ENCODE measurements around the gene AP1AR.
A peak's percentile ranks its signal among the peaks of the same experiment; 100 is the strongest.

Gene AP1AR

DNA sequence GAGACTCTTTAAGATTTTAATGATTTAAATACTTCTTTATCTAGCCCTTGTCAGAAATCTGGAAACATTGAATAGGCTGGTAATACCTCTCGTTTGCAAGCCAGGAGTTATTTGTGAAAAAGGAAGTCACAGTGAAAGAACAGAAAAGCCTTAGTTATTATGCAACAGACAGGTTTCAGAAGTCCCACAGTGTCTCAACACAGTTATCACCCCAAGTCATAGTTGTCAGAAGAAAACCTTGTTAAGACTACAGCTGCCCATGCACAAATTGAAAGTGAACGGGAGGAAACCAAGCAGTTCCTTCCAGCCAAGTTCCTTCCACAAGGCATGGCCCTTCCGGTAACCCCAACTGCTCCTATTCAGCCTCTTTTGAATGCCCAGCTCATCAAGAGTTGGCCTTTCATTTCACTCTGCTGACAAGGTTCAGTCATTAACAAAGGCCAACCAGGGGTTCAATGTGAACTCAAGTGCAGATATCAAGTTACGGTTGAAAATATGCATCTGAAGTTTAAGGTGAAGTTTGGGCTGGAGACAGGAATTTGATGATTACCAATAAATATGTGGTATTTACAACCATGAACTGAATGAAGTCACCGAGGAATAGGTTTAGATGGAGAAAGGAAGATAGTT, 81.1 kb downstream of the AP1AR start:
- Histone ChIP-seq H2AFZ (ENCODE audit: low read depth, low read length) (no peak overlapping the region), H3K23ac (ENCODE audit: low read length in 2 of 2) (no peak overlapping the region), H3K9ac (ENCODE audit: low read length) (no peak overlapping the region), H3K9me3 (ENCODE audit: control insufficient read depth, low read length) (no peaks in the 10 kb centered on the region), H2BK5ac (ENCODE audit: low read depth, low read length, poor library complexity, severe bottlenecking) (no peak overlapping the region), H3K4ac (ENCODE audit: low read depth in 1 of 2, low read length in 2 of 2) (no peak overlapping the region), H3K4me2 (ENCODE audit: low read length, poor library complexity, severe bottlenecking) (no peak overlapping the region), H3K4me3 (ENCODE audit: insufficient read depth in 1 of 2, low read depth in 1 of 2, low read length in 2 of 2) (no peak overlapping the region), H3K18ac (ENCODE audit: low read depth in 1 of 2, low read length in 2 of 2) (no peak overlapping the region), H3K4me1 (ENCODE audit: control insufficient read depth, insufficient read depth, low read depth, low read length) (peaks cover 4% of the 10 kb centered on the region), H2AK5ac (ENCODE audit: low read length, severe bottlenecking) (no peak overlapping the region), H2BK12ac (ENCODE audit: low read length in 2 of 2) (no peak overlapping the region), H3K14ac (ENCODE audit: low read length in 2 of 2) (no peak overlapping the region), H4K8ac (ENCODE audit: low read length) (no peak overlapping the region), H3K36me3 (ENCODE audit: control insufficient read depth in 1 of 2, insufficient read depth in 2 of 2, low read depth in 1 of 2, low read length in 2 of 2) (no peaks in the 10 kb centered on the region), H4K91ac (ENCODE audit: low read length) (no peak overlapping the region), H3K79me1 (replicated peaks; ENCODE audit: low read length, poor library complexity, severe bottlenecking) (peaks cover 2% of the 10 kb centered on the region), H2BK15ac (ENCODE audit: low read depth, poor library complexity, severe bottlenecking) (no peak overlapping the region), H3K27me3 (ENCODE audit: control insufficient read depth in 1 of 2, insufficient read depth in 1 of 2, low read length in 2 of 2) (no peaks in the 10 kb centered on the region), H3K27ac (ENCODE audit: low read length, poor library complexity, severe bottlenecking) (no peak overlapping the region), H2BK120ac (ENCODE audit: low read depth, low read length) (no peak overlapping the region)
- DNase-seq = no peak
- 98% methylated on average over 5 of the region's 5 CpGs for WGBS

DNA sequence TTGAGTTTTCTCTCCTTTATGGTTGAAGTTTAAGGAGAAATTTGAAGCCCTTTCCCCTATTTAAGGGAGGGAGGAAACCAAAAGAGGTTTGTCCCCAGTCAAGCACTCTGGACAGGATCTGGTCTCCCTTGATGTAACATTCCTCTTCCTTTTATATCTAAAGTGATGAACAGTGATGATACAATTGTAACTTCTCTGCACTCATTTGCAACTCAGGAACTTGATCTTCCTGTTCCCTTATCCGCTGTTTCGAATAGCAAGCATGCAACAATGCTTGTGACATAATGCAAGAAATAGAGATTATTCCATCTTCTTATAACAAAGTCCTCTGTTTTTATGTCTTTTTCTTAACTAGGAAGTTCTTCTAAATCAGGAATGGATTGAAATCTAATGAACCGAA, 83.9 kb downstream of the AP1AR start:
- Histone ChIP-seq H4K8ac (ENCODE audit: low read length) (no peak overlapping the region), H3K79me1 (replicated peaks; ENCODE audit: low read length, poor library complexity, severe bottlenecking) (peaks cover 4% of the 10 kb centered on the region), H3K4me3 (ENCODE audit: insufficient read depth in 1 of 2, low read depth in 1 of 2, low read length in 2 of 2) (no peak overlapping the region), H3K23ac (ENCODE audit: low read length in 2 of 2) (no peak overlapping the region), H3K4ac (ENCODE audit: low read depth in 1 of 2, low read length in 2 of 2) (no peak overlapping the region), H2AFZ (ENCODE audit: low read depth, low read length) (no peak overlapping the region), H3K4me2 (ENCODE audit: low read length, poor library complexity, severe bottlenecking) (no peak overlapping the region), H3K9ac (ENCODE audit: low read length) (no peak overlapping the region), H2BK15ac (ENCODE audit: low read depth, poor library complexity, severe bottlenecking) (no peak overlapping the region), H2BK12ac (ENCODE audit: low read length in 2 of 2) (no peak overlapping the region), H4K91ac (ENCODE audit: low read length) (no peak overlapping the region), H3K4me1 (ENCODE audit: control insufficient read depth, insufficient read depth, low read depth, low read length) (peaks cover 2% of the 10 kb centered on the region), H3K27me3 (ENCODE audit: control insufficient read depth in 1 of 2, insufficient read depth in 1 of 2, low read length in 2 of 2) (no peaks in the 10 kb centered on the region), H3K14ac (ENCODE audit: low read length in 2 of 2) (no peak overlapping the region), H2BK5ac (ENCODE audit: low read depth, low read length, poor library complexity, severe bottlenecking) (no peak overlapping the region), H3K9me3 (ENCODE audit: control insufficient read depth, low read length) (no peaks in the 10 kb centered on the region), H3K36me3 (ENCODE audit: control insufficient read depth in 1 of 2, insufficient read depth in 2 of 2, low read depth in 1 of 2, low read length in 2 of 2) (no peaks in the 10 kb centered on the region), H3K18ac (ENCODE audit: low read depth in 1 of 2, low read length in 2 of 2) (no peak overlapping the region), H2BK120ac (ENCODE audit: low read depth, low read length) (no peak overlapping the region), H3K27ac (ENCODE audit: low read length, poor library complexity, severe bottlenecking) (no peak overlapping the region), H2AK5ac (ENCODE audit: low read length, severe bottlenecking) (no peak overlapping the region)
- no peak for DNase-seq
- no CpG with 5 or more reads among the region's 3 CpGs for WGBS

DNA sequence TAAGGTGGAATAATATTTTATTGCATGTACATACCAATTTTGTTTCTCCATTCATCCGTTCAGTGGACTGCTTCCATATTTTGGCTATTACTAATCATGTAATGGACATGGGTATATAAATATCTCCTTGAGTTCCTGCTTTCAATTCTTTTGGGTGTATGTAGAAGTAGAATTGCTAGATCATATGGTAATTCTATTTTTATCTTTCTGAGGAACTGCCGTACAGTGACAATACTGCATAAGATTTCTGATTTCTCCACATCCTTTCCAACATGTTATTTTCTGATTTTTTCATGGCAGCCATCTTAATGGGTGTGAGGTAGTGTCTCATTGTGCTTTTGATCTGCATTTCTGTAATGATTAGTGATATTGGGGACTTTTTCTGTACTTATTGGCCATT, 84.8 kb downstream of the AP1AR start:
- Histone ChIP-seq H3K14ac (ENCODE audit: low read length in 2 of 2) (no peak overlapping the region), H3K27me3 (ENCODE audit: control insufficient read depth in 1 of 2, insufficient read depth in 1 of 2, low read length in 2 of 2) (no peaks in the 10 kb centered on the region), H4K8ac (ENCODE audit: low read length) (no peak overlapping the region), H2AFZ (ENCODE audit: low read depth, low read length) (no peak overlapping the region), H2AK5ac (ENCODE audit: low read length, severe bottlenecking) (no peak overlapping the region), H2BK5ac (ENCODE audit: low read depth, low read length, poor library complexity, severe bottlenecking) (no peak overlapping the region), H2BK12ac (ENCODE audit: low read length in 2 of 2) (no peak overlapping the region), H3K9me3 (ENCODE audit: control insufficient read depth, low read length) (no peaks in the 10 kb centered on the region), H3K23ac (ENCODE audit: low read length in 2 of 2) (no peak overlapping the region), H3K4me2 (ENCODE audit: low read length, poor library complexity, severe bottlenecking) (no peak overlapping the region), H3K4me3 (ENCODE audit: insufficient read depth in 1 of 2, low read depth in 1 of 2, low read length in 2 of 2) (no peak overlapping the region), H3K36me3 (ENCODE audit: control insufficient read depth in 1 of 2, insufficient read depth in 2 of 2, low read depth in 1 of 2, low read length in 2 of 2) (no peaks in the 10 kb centered on the region), H4K91ac (ENCODE audit: low read length) (no peak overlapping the region), H3K9ac (ENCODE audit: low read length) (no peak overlapping the region), H2BK120ac (ENCODE audit: low read depth, low read length) (no peak overlapping the region), H3K4ac (ENCODE audit: low read depth in 1 of 2, low read length in 2 of 2) (no peak overlapping the region), H3K79me1 (replicated peaks; ENCODE audit: low read length, poor library complexity, severe bottlenecking) (peaks cover 1% of the 10 kb centered on the region), H2BK15ac (ENCODE audit: low read depth, poor library complexity, severe bottlenecking) (no peak overlapping the region), H3K18ac (ENCODE audit: low read depth in 1 of 2, low read length in 2 of 2) (no peak overlapping the region), H3K27ac (ENCODE audit: low read length, poor library complexity, severe bottlenecking) (no peak overlapping the region), H3K4me1 (ENCODE audit: control insufficient read depth, insufficient read depth, low read depth, low read length) (peaks cover 2% of the 10 kb centered on the region)
- WGBS = 100% methylated on average over 1 of the region's 2 CpGs
- no peak for DNase-seq

DNA sequence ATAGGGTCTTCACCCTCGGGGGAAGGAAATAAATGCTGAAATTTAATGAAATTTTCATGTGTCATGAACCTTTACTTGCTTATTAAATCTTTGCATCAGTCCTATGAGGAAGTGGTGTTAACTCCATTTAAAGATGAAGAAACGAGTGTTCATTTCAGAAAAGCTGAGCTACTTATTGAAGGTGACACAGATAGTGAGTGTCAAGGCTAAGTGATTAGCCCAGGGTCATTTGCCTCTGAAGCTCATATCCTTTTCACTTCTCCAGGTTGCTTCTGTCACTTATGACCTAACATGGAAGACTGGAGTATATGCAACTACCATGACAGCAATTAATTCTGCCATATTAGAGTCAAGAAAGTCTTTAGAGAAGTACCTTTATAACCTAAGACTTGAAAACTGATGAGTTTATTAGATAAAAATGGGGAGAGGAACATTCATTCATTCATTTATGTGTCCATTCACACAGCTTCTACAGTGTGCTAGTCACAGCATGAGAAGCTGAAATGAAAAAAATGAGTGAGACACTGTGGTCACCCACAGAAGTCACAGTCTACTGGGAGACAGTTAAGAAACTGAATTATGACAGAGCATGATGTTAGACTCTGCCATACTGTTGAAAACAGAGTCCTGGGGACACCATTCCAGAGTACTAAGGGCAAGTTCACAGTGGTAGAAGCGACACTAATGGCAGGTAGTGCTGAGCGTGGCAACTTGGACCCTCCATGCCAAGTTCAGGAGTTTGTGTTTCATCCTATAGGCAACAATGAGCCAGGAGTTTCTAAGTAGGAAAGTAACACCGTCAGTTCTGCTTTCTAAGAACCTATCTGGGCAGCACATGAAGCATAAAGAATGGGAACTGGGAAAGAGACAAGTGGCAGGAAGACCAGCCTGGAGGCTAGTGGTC, 86.9 kb downstream of the AP1AR start:
- no peak overlapping the region for H2AK5ac ChIP-seq (ENCODE audit: low read length, severe bottlenecking)
- H3K14ac ChIP-seq (ENCODE audit: low read length in 2 of 2) = no peak overlapping the region
- H3K9me3 ChIP-seq (ENCODE audit: control insufficient read depth, low read length) = no peaks in the 10 kb centered on the region
- no peak overlapping the region for H3K4me3 ChIP-seq (ENCODE audit: insufficient read depth in 1 of 2, low read depth in 1 of 2, low read length in 2 of 2)
- H3K18ac ChIP-seq (ENCODE audit: low read depth in 1 of 2, low read length in 2 of 2) = no peak overlapping the region
- no peak for DNase-seq
- H2BK120ac ChIP-seq (ENCODE audit: low read depth, low read length) = no peak overlapping the region
- H2BK5ac ChIP-seq (ENCODE audit: low read depth, low read length, poor library complexity, severe bottlenecking) = no peak overlapping the region
- WGBS = 78% methylated on average over 5 of the region's 5 CpGs
- H3K23ac ChIP-seq (ENCODE audit: low read length in 2 of 2) = no peak overlapping the region
- H3K27me3 ChIP-seq (ENCODE audit: control insufficient read depth in 1 of 2, insufficient read depth in 1 of 2, low read length in 2 of 2) = no peaks in the 10 kb centered on the region
- H2BK12ac ChIP-seq (ENCODE audit: low read length in 2 of 2) = no peak overlapping the region
- no peak overlapping the region for H4K91ac ChIP-seq (ENCODE audit: low read length)
- no peaks in the 10 kb centered on the region for H3K4me1 ChIP-seq (ENCODE audit: control insufficient read depth, insufficient read depth, low read depth, low read length)
- H2BK15ac ChIP-seq (ENCODE audit: low read depth, poor library complexity, severe bottlenecking) = no peak overlapping the region
- peaks cover 4% of the 10 kb centered on the region for H3K79me1 ChIP-seq (replicated peaks; ENCODE audit: low read length, poor library complexity, severe bottlenecking)
- no peak overlapping the region for H4K8ac ChIP-seq (ENCODE audit: low read length)
- H3K4ac ChIP-seq (ENCODE audit: low read depth in 1 of 2, low read length in 2 of 2) = peak overlapping the region in 1 of 2 experiments; percentile 51
- H2AFZ ChIP-seq (ENCODE audit: low read depth, low read length) = no peak overlapping the region
- H3K36me3 ChIP-seq (ENCODE audit: control insufficient read depth in 1 of 2, insufficient read depth in 2 of 2, low read depth in 1 of 2, low read length in 2 of 2) = no peaks in the 10 kb centered on the region
- H3K27ac ChIP-seq (ENCODE audit: low read length, poor library complexity, severe bottlenecking) = no peak overlapping the region
- H3K4me2 ChIP-seq (ENCODE audit: low read length, poor library complexity, severe bottlenecking) = no peak overlapping the region
- H3K9ac ChIP-seq (ENCODE audit: low read length) = no peak overlapping the region

Measured in mesenchymal stem cell (in vitro differentiated cells and primary cell).